DMS53 treated with DMSO at 0.1 percent for 48 hours (cell line): Measurements from ENCODE around the gene SNRNP70.

ENCODE experiments used
- DNase-seq: peaks from one replicate; lab custom pipeline; 2025; ENCODE audit not compliant: unreplicated experiment; lab: John Stamatoyannopoulos, UW

The SNRNP70 gene

DNA sequence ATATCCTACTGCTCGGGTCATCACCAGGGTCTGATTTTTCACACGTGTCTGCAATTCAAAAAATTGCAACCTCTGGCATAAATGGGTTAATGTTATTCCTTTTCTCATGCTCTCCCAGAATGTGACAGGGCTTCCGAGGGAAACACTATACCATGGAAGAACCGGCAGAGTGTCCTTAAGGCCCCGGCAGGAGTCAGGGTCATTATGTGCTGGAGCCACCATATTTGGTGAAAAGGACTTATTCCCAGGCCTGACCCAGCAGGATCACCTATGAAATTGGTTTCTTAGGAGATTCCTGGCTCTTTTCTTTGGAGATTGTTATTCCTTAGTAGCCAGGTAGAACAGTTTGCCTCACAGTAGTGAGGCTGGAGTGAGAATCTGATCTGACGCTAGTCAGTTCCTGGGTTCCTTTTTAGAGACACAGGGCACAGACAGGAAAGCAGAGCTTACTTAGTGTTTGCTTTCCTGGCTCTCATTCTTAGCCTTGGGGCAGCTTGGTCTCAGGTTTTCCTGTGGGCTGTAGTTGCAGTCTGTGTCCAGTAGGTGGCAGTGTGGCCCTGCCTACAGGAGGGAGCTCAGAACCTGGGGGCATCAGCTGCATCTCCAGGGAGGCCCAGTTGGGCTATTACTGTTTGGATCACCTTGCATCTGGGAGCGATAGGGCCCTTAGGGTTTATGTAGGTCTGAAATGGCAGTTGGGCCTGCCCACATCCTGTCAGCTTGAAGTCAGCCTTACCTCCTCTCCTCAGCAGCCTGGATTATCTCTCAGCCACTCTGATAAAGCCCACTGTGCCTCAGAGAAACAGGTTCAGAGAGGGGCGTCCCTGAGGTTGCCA lies 12.4 kb downstream of the SNRNP70 start:
- peak; percentile 82 for DNase-seq

DNA sequence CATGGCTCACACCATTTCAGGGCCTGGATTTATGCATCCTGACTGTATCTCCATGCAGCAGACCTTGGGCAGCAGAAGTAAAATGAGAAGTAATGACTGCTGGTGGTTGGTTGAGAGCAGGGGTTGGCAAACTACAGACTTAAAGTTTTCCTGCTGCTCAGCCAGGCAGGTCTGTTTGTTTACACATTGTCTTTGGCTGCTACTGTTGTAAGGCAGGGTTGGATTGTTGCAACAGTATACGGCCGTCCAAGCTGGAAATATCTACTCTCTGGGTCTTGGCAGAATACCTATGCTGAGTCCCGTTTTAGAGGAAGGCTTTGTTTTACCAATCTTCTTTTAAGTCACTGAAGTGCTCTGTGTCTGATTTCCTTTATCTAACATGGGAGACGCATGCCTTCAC lies 13.5 kb downstream of the SNRNP70 start:
- DNase-seq, result no peak

DNA sequence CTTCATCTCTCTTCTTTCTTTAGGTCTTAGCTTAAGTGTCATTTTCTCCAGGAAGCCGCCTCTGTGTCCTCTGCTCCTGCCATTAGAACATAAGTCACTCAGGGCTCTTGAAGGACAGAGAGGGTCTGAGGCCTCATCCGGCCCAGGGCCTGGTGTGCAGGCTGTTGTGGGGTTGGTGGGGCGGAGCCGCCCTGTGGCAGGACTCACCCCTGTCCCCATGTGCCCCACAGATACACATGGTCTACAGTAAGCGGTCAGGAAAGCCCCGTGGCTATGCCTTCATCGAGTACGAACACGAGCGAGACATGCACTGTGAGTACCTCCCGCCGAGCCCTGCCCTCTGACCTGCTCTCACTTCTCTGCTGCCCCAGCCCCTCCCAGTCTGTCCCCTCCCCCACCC lies 15.9 kb downstream of the SNRNP70 start:
- DNase-seq, result no peak

DNA sequence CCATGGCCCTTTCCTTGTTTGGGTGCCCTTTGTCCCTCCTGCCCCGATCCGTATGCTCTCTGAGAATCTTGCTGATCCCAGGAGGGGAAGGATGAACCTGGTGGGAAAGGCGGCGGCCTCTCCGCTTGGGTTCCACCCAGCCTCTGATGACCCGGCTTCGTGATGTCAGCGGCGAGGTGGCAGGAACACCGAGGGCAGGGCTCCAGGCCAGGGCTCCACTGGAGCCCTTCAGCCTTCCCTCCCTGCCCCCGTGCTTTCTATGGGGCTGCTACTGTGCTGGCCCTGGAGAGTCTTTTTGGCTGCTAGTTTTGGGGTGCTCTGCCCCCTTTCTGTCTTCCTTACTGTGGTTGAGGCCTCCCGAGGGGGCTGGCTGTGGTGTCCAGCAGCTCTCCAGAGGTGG lies 17.1 kb downstream of the SNRNP70 start:
- no peak for DNase-seq

DNA sequence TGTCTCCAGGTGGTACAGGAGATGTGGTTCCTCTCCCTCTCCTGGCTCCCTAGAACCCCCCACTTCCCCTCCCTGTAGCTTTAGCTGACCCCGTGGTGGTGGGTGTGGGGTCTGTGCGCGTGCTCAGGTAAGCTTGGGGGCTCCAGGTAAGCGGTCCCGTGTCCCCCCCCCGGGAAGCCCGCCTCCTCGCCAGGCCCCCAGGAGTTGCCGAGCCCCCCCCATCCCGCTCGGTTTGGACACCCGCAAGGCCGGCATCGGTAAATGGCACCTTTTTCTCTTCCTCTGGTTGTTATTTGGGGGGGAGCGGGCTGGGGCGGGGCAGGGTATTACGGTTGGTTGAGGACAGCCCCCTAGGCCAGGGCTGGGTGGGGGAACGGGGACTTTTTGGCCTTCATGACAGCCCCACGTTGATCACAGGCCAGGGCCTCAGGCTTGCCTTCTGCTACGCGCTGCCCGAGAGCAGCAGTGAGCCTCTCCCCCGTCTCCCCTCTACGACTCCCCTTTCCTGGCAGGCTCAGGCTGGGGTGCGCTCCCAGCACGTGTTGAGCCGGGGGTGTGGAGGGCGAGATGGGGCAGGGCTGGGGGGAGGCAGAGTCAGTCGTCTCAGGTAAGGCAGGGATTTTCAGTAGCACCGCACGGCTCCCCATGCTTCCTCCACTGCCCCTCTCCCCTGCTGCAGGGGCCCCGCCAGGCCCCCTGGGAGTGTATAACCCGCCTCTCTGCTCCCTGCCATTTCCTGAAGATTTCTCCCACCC lies 18.3 kb downstream of the SNRNP70 start:
- DNase-seq, result no peak

DNA sequence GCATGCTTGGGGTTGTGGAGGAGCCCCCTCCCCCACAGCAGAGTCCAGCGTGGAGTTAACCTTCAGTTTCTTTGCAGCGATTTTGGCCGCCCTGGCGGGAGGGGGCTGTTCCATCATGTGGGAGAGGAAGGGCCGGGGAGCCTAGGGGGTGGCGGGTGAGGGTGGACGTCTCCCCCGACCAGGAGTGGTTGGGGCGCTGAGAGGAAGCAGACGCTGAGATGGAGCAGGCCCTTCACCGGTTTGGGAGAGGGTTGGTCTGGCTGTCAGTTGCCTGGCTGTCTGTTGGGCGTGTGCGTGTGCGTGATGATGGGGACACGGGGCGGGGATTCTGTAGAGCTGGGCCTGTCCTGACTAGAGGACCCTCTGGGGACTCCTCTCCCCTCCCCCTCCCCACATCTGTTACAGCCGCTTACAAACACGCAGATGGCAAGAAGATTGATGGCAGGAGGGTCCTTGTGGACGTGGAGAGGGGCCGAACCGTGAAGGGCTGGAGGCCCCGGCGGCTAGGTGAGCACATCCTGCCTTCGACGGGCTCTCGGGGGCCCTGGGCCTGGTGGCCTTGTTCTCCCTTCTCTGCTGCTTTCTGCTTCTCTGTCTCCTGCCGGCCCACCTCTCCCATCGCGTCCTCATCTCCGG lies 19.1 kb downstream of the SNRNP70 start:
- DNase-seq, result no peak

DNA sequence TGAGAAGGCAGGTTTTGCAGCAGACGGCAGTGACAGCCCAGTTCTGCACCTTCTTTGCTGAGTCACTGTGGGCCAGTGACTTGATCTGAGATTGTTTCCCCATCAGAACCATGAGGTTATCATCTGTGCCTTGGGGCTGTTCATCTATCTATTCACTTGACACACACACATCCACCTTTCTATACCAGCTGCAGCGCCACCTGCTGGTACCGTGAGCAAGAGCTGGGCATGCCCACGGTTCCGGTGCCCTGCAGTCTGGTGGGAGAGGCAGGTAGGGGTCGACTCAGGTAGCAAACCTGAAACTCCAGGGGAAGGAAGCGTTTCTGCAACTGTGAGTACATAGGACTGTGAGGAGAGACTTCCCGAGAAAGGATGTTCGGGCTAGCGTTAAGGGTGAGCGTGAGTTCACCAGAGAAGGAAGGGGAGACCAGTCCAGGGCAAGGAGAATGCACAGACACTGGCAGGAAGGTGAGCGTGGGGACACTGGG lies 21.4 kb downstream of the SNRNP70 start:
- DNase-seq, result peak; percentile 16

DNA sequence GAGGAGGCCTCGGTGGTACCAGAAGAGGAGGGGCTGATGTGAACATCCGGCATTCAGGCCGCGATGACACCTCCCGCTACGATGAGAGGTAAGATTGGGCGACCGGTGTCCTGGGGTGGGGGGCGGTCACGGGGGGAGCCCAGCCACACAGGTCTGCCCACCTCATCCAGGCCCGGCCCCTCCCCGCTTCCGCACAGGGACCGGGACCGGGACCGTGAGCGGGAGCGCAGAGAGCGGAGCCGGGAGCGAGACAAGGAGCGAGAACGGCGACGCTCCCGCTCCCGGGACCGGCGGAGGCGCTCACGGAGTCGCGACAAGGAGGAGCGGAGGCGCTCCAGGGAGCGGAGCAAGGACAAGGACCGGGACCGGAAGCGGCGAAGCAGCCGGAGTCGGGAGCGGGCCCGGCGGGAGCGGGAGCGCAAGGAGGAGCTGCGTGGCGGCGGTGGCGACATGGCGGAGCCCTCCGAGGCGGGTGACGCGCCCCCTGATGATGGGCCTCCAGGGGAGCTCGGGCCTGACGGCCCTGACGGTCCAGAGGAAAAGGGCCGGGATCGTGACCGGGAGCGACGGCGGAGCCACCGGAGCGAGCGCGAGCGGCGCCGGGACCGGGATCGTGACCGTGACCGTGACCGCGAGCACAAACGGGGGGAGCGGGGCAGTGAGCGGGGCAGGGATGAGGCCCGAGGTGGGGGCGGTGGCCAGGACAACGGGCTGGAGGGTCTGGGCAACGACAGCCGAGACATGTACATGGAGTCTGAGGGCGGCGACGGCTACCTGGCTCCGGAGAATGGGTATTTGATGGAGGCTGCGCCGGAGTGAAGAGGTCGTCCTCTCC lies 22.6 kb downstream of the SNRNP70 start:
- DNase-seq, result no peak

DNA sequence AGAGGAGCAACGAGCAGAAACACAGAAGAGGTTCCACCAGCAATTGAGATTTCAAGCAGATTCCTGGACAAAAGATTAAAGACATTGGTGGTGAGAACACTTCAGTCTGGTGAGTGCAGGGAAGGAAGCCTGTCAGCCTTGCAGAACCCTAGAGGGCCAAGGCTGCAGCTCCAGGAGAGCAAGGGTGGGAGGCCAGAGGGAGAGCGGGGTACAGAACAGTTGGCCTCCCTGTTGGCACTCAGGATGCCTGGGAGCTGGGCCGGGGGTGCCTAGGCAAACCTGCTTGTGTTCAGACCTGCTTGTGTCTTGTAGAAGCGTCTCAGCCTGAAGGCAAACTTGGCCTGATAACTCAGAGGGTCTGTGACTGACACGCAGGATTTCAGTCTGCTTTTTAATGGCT lies 23.8 kb downstream of the SNRNP70 start:
- no peak for DNase-seq

DNA sequence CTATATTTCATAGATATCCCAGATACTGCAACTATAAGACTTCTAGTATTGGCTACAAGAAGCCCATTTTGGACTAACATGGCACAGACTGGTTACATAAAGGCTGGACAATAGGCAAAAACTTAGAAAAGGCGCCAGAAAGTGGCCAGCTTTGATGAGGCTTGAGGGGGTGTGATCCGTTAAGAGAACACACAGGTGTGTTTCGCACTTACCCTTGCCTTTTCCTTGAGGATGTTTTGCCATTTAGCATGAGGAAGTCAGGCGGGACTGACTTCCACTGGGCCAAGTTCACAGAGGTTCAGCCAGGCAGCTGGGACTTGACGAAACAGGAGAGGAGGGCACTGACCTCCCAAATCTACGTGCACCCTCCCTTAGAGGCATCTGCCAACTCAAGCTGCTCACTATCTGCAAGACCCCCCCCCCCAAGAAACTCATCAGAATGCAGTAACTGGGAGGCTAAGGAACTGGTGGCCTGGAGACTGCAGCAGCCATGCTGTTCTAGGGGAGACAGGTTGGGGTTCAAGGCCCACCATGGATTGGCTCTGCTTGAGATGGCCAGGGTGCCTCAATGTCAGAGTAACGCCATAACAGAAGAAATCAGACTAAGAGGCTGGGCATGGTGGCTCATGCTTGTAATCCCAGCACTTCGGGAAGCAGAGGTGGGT lies 24.4 kb downstream of the SNRNP70 start:
- DNase-seq, result no peak

DNA sequence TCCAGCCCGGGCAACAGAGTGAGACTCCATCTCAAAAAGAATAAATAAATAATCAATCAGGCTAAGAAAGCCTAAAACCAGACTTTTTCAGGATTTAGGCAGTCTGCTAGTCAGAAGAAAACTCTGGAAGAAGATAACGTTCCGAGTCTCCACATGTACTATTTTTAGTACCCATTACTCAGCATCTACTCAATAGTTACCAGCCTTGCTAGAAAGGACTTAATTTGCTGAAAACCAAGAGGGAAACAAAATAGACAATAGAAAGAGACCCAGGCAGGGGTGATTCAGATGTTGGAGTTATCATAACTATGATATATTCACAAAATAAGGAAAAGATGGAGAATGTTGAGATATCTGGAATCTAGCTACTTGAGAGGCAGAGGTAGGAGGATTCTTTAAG lies 25.3 kb downstream of the SNRNP70 start:
- DNase-seq, result no peak

DNA sequence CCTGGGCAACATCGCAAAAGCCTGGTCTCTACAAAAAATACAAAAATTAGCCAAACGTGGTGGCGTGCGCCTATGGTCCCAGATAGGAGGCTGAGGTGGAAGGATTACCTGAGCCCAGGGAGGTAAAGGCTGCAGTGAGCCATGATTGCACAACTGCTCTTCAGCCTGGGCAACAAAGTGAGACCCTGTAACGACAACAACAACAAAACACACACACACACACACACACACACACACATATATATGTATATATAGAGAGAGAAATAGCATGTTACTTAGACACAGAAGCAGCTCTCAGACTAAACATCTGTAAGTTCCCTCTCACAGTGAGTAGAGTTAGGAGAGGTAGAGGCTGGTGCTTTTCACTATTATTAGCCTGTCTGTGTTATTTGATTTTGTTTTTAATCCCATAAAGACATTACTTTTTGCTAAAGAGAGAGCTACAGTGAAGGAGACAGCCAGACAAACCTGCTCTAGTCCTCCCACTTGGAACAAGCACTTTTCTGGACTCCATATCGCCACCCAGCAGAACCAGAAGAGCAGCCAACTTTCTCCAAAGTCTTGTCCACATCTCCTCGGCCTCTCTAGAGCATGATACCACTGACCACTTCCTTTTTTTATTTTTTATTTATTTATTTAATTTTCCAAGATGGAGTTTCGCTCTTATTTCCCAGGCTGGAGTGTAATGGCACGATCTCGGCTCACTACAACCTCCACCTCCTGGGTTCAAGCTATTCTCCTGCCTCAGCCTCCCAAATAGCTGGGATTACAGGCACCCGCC lies 26.2 kb downstream of the SNRNP70 start:
- no peak for DNase-seq

DNA sequence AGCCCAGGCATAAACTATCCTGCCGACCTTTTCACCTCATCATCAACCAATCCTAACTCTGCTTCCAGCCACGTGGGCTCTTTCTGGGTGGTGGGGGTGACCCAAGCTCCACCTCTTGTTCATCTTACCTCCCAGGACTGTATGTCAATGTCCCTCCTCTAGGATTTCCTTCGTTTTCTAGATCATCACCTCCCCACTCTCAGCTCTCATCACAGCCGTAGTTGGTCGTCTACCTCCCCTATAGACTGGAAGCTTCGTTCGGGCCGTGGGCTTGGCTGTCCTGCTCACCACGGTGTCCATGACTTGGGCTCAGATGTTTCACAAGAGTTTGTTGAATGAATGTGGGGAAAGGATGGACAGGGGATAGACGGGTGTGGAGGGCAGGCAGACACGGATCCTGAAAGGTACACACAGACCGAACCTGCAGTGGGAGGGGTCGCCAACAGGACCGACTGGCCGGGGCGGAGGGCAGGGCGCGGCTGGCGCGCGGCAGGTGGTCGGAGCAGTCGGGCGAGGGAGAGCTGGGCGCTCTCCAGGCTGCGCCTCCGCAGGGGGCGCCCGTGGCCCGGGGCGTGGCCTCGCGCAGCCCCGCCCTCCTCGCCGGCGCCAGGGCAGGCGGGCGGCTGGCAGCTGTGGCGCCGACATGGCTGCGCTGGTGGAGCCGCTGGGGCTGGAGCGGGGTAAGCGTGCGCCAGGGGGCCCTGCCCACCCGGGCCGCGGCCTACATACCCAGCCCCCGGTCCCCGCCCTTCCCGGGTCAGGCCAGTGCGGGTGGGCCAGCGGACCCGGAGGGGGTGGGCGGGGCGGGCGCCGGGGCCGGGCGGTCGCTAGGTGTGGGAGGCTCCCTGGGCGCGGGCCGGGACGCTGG lies 28.7 kb downstream of the SNRNP70 start, which contains the start of gene LIN7B:
Gene LIN7B, plus strand, starts transcription at position 609 of the 868 bp plus-strand sequence. Its CDS starts 35 bp downstream, at position 644.
- peak; percentile 21 for DNase-seq

DNA sequence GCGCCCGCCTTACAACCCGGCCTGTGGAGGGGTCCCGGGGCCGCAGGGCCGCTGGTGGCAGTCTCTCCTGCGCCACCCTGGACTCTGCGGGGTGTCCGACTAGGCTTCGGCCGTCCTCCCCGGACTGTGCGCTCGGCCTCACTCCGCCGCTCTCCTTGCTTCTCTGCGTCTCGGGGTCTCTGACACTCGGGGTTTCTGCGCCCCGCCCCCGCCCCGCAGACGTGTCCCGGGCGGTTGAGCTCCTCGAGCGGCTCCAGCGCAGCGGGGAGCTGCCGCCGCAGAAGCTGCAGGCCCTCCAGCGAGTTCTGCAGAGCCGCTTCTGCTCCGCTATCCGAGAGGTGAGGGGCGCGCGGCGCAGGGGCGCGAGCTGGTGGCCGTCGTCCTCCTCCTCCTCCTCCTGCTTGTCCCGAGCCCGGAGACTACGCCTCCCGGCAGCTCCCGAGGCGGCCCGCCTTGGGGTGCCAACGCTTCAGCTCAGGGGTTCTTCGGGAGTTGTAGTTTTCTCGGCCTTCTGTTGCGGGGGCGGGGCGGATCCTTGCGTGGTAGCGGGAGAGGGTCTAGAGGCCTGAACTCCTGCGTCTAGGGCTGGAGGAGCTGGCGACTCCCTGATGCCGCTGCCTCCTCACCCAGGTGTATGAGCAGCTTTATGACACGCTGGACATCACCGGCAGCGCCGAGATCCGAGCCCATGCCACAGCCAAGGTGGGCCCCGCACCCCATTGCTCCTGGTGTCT lies 29.5 kb downstream of the SNRNP70 start:
- no peak for DNase-seq

DNA sequence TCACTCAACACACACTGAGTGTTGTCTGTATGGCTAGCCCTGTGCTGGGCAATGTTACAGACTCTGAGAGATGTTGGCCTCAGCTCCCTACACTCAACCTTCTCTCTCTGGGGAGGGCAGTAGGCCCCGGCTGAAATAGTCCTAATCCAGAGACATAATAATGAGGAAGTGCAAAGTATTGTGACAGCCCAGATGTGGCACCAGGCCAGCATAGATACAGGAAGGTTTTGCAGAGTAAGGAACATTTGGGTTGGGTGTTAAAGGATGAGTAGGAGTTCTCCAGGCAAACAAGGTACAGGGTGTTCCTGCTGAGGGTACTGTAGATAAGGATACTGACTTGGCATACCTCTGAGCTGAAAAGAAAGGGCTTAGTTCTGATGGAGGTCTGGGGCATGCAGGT lies 31.3 kb downstream of the SNRNP70 start:
- DNase-seq, result no peak

DNA sequence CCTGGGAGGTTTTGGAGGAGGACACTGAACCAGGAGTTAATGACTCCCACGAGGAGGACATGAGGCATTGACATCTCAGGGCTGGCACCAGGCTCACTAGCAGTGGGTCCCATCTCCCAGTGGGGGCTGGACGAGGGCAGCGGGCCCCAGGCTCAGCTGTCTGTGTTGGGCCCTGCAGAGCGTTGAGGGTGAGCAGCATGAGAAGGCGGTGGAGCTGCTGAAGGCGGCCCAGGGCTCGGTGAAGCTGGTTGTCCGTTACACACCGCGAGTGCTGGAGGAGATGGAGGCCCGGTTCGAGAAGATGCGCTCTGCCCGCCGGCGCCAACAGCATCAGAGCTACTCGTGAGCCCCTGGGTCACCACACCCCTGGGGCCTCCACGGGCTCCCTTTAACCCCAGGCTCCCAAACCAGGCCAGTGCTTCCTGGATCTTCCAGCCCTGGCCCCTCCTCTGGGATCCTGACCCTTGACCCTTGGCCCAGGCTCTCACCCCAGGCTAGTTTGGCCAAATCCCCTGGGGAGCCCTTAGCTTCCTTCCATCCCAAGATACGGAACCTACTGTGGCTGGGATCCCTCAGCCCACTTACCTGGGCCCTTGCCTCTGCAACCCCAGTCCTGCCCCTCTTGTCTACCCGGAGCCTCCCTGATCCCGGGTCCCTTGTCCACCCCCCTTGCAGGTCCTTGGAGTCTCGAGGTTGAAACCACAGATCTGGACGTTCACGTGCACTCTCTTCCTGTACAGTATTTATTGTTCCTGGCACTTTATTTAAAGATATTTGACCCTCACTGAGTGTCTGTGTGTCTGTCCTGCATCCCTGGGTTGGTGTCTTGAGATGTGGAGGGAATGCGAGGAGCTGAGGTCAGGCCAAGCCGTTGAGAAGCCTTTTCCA lies 32.7 kb downstream of the SNRNP70 start:
- DNase-seq, result no peak
